ENCODE results near the gene LMO2. TPM values are rescaled to one million over a fixed set of nuclear protein-coding genes. Genes with fewer than 3 reads are reported as not detected.

Gene LMO2
- total RNA-seq = 10 to 100 TPM; 22.4 to 45.2 (median 29.9) TPM

GRCh38 chr11:33891714-33892327, at the start of gene LMO2:
TSS of gene LMO2 (minus strand) at chr11:33892076. CDS start at chr11:33869716, 22,360 bp downstream.
- Histone ChIP-seq H3K27me3 (no peaks in the 10 kb centered on the region), H3K27ac (no peak within 1 kb of the TSS), H3K4me1 (no peaks in the 10 kb centered on the region), H3K4me3 (no peak within 1 kb of the TSS), H3K9me3 (no peaks in the 10 kb centered on the region), H3K36me3 (no peaks in the 10 kb centered on the region)
- TF ChIP-seq CTCF (IDR thresholded peaks at IDR 0.05) (no peak), POLR2A (IDR thresholded peaks at IDR 0.05) (no peak)
- no peak for DNase-seq
- intact Hi-C loops (cut with DNase I; ENCODE audit: low total_unique reads) = no loop called here

GRCh38 chr11:33940538-33940815, 48.6 kb upstream of the LMO2 start:
- H3K4me1 ChIP-seq = no peaks in the 10 kb centered on the region
- intact Hi-C loops (cut with DNase I; ENCODE audit: low total_unique reads) = no loop called here
- H3K9me3 ChIP-seq = no peaks in the 10 kb centered on the region
- H3K36me3 ChIP-seq = no peaks in the 10 kb centered on the region
- no peaks in the 10 kb centered on the region for H3K27me3 ChIP-seq
- H3K27ac ChIP-seq = no peak overlapping the region
- H3K4me3 ChIP-seq = no peak overlapping the region
- no peak for TF ChIP-seq CTCF (IDR thresholded peaks at IDR 0.05)
- TF ChIP-seq POLR2A (IDR thresholded peaks at IDR 0.05) = no peak
- no peak for DNase-seq

- Histone ChIP-seq H3K4me3 (no peak overlapping the region), H3K4me1 (no peaks in the 10 kb centered on the region), H3K36me3 (no peaks in the 10 kb centered on the region), H3K27ac (peak overlapping the region; percentile 44 to 64), H3K27me3 (no peaks in the 10 kb centered on the region), H3K9me3 (no peaks in the 10 kb centered on the region)
- DNase-seq = peak; percentile 52 to 67
- intact Hi-C loops (cut with DNase I; ENCODE audit: low total_unique reads) = no loop called here
- no peak for TF ChIP-seq CTCF (IDR thresholded peaks at IDR 0.05)
Measured at GRCh38 chr11:33936725-33937604, 45.1 kb upstream of the LMO2 start.

- no peak for DNase-seq
- no peak overlapping the region for H3K4me3 ChIP-seq
- H3K9me3 ChIP-seq = no peaks in the 10 kb centered on the region
- TF ChIP-seq CTCF (IDR thresholded peaks at IDR 0.05) (no peak), POLR2A (IDR thresholded peaks at IDR 0.05) (no peak)
- H3K36me3 ChIP-seq = no peaks in the 10 kb centered on the region
- intact Hi-C loops (cut with DNase I; ENCODE audit: low total_unique reads) = no loop called here
- H3K27ac ChIP-seq = no peak overlapping the region
- no peaks in the 10 kb centered on the region for H3K27me3 ChIP-seq
- H3K4me1 ChIP-seq = no peaks in the 10 kb centered on the region
Measured at GRCh38 chr11:33935461-33936456, 43.9 kb upstream of the LMO2 start.
